HEK293T (cell line): ENCODE data around the gene RPS19BP1.

ENCODE experiments used
- PKNOX1 ChIP-seq: fragments of 450-650 bp; IDR thresholded peaks from 2 replicates; pipeline ENCODE4 v1.6.1; 2016
- SUZ12 ChIP-seq: fragments of 450-650 bp; IDR thresholded peaks from 2 replicates; pipeline ENCODE4 v1.6.1; 2016; ENCODE audit warnings: mild to moderate bottlenecking

GRCh38 chr22:39524753-39525657 is 7.5 kb downstream of the RPS19BP1 start:
- no peak for TF ChIP-seq SUZ12
- no peak for TF ChIP-seq PKNOX1
